GM12801 (cell line): Measurements from ENCODE around the gene SHFL.

ENCODE experiments used
- CTCF ChIP-seq: IDR thresholded peaks from one replicate; pipeline ENCODE4 v1.5.1; 2011; ENCODE audit warnings: control low read depth; ENCODE audit not compliant: insufficient read length; ENCODE audit errors: extremely low read depth

The SHFL gene

GRCh38 chr19:10049626-10050025, 36.5 kb upstream of the SHFL start:
- no peak for TF ChIP-seq CTCF

DNA sequence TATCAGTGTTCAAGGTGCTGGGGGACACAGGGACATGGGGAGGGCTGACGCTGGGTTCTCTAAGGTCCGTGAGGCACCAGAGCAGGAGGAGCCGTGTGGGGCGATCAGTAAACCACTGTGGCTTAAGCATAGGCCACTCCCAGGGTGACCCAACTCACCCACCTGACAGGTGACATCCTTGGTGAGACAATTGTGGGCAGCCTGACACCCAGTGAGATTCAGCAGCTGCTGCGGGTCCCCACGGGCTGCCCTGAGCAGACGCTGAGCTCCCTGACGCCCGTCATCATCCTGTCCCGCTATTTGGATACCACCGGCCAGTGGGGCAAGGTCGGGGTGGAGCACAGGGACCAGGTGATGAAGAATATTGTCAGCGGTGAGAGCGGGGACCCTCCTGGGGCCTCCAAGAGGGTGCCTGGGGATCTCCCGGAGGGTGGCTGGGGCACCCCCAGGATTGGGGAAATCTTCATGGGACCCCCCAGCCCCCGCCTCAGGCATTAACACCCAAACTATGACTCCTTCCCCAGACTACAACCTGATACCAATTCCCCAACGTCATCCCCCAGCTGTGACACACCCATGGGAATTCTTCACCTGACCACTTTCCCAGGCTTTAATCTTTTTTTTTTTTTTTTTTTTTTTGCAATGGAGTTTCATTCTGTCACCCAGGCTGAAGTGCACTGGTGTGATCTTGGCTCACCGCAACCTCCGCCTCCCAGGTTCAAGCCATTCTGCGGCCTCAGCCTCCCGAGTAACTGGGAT, 33.3 kb upstream of the SHFL start:
- TF ChIP-seq CTCF, result no peak

GRCh38 chr19:10061717-10062310, 24.3 kb upstream of the SHFL start:
- TF ChIP-seq CTCF, result no peak

- TF ChIP-seq CTCF, result no peak
These were observed 17.9 kb upstream of the SHFL start for GRCh38 chr19:10068205-10068604.

DNA sequence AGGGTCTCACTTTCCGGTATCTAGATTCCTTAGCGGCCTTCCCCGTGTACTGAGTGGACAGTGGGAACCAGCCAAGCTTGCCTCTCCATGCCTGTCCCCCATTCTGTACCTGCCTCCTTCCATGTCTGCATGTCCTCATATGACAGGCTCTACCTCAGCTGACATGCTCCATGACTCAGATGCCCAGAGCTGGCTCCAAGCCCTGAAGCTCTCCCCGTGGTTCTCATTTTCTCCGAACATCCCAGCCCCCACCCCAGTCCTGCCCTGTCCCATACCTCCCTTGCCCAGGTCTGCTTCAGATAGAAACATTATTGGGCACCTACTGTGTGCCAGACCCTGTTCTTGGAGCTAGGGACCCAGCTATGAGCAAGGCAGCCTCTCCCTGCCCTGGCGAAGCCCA, 17.1 kb upstream of the SHFL start:
- TF ChIP-seq CTCF, result no peak

DNA sequence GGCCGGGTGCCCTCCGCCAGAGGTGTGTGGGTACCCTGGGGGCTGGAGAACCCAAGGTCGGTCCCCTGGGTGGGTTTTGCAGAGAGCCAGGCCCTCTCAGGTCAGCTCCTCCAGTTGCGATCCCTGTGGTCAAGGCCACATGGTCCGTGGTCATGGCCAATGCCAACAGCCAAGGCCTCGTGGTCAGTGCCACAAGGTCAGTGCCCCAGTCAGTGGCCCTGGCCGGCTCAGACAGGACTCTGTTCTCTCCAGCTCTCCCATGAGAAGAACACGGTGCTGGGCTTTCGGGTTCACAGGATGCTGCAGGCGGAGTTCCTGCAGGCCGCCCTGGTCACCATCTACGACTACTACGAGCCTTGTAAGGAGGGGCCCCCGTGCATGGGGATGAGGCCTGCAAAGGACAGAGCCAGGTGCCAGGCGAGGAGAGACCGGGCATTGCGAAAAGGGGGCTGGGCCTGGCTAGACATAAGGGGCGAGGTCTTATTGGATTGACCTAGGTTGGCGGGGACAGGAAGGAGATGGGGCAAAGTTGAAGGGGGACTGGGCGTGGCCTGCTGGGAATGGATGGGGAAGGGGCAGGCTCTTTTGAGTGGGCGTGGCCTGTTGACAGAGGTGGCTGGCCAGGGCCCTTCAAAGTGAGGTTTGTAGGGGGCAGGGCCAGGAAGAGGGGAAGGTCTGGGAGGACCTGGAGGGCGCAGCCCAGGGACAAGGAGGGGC, 15.2 kb upstream of the SHFL start:
- TF ChIP-seq CTCF, result no peak

DNA sequence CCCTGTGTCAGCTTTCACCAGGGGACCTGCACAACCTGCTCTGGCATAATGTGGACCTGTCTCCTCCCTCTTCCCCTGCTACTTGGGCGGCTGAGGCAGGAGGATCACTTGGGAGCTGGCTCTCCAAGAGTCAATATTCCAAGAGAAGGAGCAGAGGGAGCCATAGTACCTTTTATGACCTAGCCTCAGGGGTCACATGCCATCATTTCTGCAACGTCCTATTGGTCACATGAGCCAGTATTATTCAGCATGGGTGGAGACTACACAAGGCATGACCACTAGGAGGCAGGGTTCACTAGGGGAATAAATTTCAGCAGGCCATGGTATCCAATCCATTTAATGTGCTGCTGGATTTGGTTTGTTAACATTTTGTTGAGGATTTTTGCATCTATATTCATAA, 12.0 kb upstream of the SHFL start:
- TF ChIP-seq CTCF, result no peak
